ENCODE results near the gene RANBP17.

GRCh38 chr5:171323806-171324632 is 462.2 kb downstream of the RANBP17 start:
- TF ChIP-seq, protein P1, sequence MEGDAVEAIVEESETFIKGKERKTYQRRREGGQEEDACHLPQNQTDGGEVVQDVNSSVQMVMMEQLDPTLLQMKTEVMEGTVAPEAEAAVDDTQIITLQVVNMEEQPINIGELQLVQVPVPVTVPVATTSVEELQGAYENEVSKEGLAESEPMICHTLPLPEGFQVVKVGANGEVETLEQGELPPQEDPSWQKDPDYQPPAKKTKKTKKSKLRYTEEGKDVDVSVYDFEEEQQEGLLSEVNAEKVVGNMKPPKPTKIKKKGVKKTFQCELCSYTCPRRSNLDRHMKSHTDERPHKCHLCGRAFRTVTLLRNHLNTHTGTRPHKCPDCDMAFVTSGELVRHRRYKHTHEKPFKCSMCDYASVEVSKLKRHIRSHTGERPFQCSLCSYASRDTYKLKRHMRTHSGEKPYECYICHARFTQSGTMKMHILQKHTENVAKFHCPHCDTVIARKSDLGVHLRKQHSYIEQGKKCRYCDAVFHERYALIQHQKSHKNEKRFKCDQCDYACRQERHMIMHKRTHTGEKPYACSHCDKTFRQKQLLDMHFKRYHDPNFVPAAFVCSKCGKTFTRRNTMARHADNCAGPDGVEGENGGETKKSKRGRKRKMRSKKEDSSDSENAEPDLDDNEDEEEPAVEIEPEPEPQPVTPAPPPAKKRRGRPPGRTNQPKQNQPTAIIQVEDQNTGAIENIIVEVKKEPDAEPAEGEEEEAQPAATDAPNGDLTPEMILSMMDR (IDR thresholded peaks at IDR 0.05; ENCODE audit: low read length), result no peak
- no peak for TF ChIP-seq EZH2phosphoT487 (IDR thresholded peaks at IDR 0.05; ENCODE audit: low read length)

All from MM.1S (cell line).